H54 (cell line): ENCODE measurements around the gene FAM240A.

Source experiments
- DNase-seq: peaks from one replicate; pipeline ENCODE4 v3.0.0; 2011; ENCODE audit warnings: low spot score, mixed read lengths; ENCODE audit not compliant: insufficient read length
- FAIRE-seq: peaks from 3 replicates; lab custom pipeline; 2011; peaks lifted over from hg19 to GRCh38; lab: Jason Lieb, UNC
- POLR2A ChIP-seq: IDR thresholded peaks from 2 replicates; pipeline ENCODE4 v1.6.1; 2011; ENCODE audit warnings: low read depth, mild to moderate bottlenecking, low read length

The FAM240A gene

DNA sequence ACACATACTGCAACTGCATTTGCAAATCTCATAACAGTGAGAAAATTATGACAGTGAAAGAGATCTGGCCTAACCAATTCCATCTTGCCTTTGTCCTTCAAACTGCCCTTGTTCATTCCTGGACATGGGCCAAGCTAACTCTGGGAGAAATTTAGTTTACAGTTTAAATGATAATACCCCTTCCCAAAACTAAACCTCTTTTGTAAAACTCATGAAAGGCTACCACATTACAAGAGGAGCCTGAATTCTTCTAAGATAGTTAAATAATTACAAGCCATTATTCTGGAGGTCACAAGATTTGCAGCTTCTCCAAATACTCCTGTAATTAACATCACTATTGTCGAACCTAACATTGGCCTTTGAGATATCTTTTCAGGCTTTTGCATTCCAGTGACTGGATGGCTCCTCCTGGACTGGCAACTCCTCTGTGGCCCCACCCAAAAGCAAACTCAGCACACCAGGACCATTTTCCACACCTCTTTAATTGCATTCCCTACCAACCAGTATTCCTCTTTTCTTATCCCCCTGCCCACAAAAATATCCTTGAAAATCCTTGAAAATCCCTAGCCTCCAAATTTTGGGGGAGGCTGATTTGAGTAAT, 8.8 kb upstream of the FAM240A start:
- DNase-seq, result no peak
- TF ChIP-seq POLR2A, result no peak
- FAIRE-seq, result no peak

DNA sequence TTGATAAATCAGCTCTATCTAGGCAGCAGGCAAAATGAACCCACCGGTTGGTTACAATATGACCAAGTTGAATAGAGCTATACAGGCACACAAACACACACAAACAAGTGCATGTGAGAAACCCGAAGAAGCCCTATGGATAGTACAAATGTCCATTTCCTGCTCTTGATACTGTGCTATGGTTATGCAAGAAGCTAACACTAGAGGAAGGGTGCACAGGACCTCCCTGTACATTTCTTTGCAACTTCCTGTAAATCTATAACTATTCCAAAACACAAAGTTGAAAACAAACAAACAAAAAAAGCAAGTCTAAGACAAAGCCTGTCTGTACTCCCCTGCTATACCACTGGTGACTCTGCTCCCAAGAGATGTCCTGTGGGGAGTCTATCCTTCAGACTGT, 8.2 kb upstream of the FAM240A start:
- FAIRE-seq, result no peak
- no peak for DNase-seq
- no peak for TF ChIP-seq POLR2A

DNA sequence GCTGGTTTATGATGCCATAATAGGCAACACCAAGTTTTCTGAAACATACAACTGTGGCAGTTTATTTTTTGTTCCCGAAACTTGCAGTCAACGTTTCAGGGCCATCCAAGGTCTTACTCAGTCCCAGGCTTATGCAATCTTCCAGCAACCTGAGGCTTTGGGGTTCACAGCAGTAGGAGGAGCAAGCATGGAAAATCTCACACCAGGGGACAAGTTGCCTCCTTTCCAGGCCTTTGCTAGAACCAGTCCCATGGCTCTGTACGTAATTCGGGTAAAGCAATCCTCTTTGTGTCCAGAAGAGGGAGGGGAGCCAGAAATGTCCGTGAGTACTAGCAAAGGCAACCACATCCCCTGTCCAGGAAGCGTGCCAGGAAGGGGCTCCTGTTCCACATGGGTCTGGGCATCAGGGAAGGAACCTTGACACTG, 4.7 kb upstream of the FAM240A start:
- TF ChIP-seq POLR2A, result no peak
- FAIRE-seq, result no peak
- no peak for DNase-seq

DNA sequence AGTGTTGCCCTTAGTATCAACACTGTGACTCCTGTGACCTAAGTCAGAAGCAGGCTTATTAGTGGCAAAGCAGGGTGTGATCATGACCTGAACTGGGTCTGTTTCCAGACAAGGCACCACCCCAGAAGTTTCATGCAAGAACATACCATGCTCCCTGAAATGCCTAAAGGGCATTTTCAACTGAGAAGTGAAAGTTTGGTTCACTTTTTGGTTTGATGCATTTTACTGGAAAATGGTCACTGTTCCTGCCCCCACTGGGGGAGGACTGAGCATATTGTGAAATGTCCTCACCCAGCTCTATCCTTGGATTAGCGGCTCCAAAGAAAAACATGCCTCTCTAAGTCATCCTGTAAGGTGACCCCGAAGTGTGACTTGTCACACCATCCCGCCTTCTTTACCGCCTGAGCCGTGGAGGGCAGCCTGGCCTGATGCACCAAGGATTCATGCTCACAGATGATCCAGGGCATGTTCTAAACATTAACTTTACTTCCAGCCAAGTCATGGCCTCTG, 3.1 kb upstream of the FAM240A start:
- DNase-seq (no peak), FAIRE-seq (no peak)
- TF ChIP-seq POLR2A, result no peak

DNA sequence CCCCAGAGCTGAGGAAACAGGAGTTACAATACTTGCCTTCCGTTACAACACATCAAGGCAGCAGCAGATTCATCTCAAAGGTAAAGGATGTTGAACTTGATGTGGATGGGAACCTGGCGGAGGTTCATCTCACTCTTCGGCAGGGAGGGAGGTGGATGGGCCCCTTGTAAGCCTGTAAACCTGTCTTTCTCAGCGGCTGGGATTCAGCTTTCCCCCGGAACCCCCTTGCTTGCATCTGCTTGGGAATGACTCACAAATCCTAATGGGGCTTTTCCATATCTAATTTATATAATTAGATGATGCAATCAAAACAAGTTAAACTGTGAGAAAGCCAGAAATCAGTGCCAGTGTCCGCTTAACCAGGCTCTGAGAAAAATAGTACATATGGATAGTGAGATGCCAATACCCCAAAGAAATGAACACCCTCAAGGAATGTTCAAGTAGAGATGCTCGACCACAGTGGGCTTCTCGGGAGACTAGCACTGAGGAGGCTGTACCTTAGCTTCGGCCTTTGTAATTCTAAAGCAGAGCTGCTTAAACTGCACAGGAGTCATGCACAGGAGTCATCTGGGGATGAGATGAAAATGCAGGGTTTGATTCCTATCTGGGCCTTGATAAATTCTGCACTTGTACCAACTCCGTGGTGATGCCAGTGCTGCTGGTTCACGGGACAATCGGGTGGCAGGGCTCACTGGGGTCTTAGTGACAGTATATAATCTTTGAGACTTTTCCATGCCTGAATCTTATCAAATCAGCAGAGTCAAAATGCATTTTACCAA, 2.2 kb upstream of the FAM240A start:
- no peak for TF ChIP-seq POLR2A
- no peak for FAIRE-seq
- no peak for DNase-seq

DNA sequence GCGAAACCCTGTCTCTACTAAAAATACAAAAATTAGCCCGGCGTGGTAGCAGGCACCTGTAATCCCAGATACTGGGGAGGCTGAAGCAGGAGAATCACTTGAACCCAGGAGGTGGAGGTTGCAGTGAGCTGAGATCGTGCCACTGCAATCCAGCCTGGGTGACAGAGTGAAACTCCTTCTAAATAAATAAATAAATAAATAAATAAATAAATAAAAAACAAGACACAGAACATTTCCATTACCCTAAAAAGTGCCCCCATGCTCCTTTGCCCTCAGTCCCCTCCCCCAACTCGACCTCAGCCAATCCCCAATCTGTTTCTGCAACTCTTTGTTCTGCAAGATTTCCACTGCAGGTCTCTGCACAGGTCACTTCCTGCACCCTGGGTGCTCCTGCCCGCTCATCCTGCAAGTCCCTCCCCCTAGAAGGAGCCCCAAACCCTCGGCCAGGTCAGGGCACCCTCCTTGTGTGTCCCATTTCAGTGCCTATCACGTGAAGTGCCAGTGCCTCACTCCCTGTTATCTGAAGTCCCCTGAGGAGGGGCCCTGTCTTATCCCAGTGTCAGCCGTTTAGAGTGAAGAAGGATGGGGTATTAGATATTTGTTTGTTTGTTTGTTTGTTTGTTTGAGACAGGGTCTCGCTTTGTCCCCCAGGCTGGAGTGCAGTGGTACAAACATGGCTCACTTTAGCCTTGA, 1.1 kb downstream of the FAM240A start:
- TF ChIP-seq POLR2A, result no peak
- DNase-seq, result no peak
- FAIRE-seq, result no peak

DNA sequence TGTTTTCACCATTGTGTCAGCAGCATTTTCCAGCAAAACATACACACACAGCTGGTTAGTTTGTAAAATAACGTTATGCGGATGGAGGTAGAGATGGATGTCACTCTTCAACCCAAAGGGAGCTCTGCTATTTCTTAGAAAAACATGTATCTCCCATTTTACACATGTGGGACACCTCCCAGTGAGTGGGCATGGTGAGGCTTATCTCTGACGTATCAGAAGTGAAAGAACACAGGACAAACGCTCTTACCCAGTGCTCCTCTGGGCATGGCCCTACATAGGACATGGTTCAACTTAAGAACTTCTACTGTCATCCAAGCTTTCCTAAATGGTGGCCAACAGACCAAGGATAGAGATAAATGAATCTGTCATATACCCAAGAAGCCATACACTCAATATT, 2.1 kb downstream of the FAM240A start:
- no peak for TF ChIP-seq POLR2A
- DNase-seq, result no peak
- FAIRE-seq, result no peak

DNA sequence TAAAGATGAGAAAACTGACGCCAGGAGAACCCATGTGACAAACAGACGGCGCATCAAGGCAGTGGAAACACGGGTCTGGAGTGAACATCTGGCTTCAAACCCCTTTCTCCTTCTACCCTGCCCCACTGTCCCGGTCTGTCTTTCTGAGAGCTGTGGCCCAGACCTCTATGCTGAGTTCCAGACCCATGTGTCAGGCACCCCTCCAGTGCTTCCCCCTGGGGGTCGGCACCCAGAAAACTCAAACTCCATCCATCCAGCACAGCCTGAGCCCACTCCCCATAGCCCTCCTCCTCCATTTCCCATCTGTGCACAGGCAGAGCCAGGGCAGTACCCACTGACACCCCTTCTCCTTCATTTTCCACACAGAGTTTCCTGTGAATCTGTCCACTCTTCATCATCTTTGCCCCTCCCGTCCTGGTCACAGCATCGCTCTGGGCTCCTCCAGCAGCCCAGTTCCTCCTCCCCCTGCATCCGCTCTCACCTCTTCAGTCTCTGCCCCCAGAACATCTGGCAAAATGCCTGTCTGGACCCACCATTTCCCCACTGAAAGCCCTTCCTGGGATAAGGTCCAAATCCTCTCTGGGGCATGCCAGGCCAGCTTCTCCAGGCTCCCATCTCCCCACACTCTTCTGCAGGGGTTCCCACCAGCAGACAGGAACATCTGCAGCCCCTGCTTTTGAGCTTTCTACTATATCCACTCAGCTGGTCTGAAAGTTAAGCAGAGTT, 2.9 kb downstream of the FAM240A start:
- DNase-seq, result no peak
- FAIRE-seq, result no peak
- no peak for TF ChIP-seq POLR2A

DNA sequence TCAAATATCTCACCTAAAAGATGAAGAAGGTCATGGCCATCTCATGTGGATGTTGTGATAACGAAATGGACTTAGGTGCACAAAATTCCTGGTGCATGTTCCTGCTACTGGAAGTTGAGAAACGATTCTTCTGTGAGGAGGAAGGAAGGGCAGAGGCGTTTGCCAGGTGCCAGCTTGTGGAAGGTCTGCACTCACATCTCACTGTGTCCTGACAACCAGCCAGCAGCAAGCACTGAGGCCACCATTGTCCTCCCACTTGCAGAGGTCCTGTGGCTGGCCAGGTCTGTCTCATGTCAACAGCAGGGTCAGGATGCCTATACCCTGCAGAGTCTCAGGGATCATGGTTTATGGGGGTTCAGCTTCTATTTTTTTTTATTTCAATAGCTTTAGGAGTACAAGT, 3.7 kb downstream of the FAM240A start:
- FAIRE-seq (no peak), DNase-seq (no peak)
- no peak for TF ChIP-seq POLR2A

DNA sequence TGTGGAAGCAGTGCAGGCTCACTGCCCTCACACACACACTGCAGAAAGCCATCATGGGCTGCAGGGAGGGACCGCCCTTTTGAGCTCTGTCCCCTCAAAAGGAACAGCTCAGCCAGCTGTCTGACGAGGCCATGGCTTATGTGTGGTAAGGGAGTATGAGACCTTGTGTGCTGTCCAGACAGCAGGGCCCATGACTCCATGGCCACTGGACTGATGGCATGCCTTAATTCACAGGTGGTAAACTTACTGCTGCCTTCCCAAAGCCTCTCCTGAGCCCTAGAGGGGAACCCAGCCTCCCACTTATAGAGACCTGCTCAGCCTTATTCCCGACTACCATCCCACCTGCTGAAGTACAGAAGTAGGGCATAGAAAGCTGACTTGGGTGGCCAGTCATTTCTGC, 5.6 kb downstream of the FAM240A start:
- FAIRE-seq (no peak), DNase-seq (no peak)
- TF ChIP-seq POLR2A, result no peak

DNA sequence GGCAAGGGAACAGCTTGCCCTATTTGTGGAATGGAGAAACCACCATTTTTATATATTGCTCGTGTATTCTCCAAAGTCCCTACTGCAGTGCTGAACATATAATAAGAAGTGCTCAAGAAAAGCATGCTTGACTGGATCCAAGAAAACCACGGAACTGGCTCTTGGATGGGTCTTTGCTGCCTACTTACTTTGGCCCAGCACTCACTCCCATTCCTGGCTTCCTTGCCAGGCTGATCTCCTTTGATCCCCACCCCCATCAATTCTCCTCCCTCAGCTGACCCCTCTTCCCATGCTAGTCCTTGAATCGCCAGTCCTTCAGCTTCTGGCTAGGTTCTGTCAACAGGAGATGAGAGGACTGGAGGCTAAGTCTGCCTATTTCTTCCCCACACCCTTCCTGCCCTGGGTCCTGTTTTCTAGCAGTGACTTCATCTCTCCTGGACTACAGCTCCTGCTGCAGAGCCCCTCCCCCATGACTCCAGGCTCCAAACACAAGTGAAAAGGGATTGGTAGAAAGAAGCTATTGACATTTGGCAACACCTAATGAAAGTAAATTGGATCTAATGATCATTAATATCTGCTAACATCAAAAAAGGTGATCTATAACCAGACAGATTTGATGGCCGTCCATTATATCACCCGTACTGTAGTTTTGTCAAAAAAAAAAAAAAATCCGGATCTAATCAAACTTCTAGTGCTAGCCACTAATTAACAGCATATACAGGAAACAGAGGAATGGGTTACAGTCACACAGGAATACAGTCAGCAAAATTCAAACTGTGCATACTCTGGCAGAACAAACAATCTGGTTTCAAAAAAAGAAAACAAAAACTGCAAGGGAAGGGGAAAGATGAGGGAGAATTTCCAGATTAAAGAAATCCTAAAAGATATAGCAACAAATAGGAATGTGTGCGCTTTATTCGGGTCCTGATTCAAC, 7.8 kb downstream of the FAM240A start:
- FAIRE-seq (no peak), DNase-seq (no peak)
- no peak for TF ChIP-seq POLR2A

DNA sequence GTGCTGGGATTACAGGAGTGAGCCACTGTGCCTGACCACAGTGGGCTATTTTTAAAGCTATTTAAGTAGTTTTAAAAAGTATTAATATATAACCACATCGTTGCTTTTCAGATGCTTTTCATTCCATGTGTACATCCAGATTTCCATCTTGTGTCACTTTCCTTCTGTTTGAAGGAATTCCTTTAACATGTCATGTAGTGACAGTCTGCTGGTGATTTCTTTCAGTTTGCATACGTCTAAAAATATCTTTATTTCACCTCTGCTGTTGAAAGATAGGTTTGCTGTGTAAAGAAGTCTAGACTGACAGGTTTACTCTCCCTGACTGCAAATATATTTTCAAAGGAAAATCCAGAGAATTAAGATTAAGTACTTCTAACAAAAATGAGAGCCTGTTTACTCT, 12.2 kb downstream of the FAM240A start:
- no peak for DNase-seq
- no peak for TF ChIP-seq POLR2A
- FAIRE-seq, result no peak
